Endothelial cell of umbilical vein (primary cell): ENCODE results near the gene ZNF141. TPM values are rescaled to one million over a fixed set of nuclear protein-coding genes. Genes with fewer than 3 reads are reported as not detected.

Experiments
- BruUV-seq: library from RNA; stranded (reverse); fragments of 400-500 nt; replicated peaks from 2 replicates; lab custom pipeline; 2021; lab: Mats Ljungman, UMichigan
- CTCF ChIA-PET: fragments of 300-600, 350-600 bp; sonication (Branson Sonifier 250); formaldehyde crosslinking; loops from one replicate; lab custom pipeline; 2021; ENCODE audit warnings: antibody characterized with exemption, inconsistent platforms; lab: Charles Lee
- POLR2A ChIA-PET: fragments of 300-600, 350-600 bp; sonication (Branson Sonifier 250); formaldehyde crosslinking; loops from one replicate; lab custom pipeline; 2021; ENCODE audit warnings: antibody characterized with exemption, inconsistent platforms; lab: Charles Lee
- DNase-seq: peaks from one replicate; pipeline ENCODE4 v3.0.0-alpha.2; 2011; ENCODE audit warnings: low read depth, low spot score
- FAIRE-seq: peaks from 2 replicates; lab custom pipeline; 2011; peaks lifted over from hg19 to GRCh38; lab: Jason Lieb, UNC
- H2AFZ ChIP-seq: 2 replicates; pipeline ENCODE4 v1.6.0; 2012; ENCODE audit warnings: low read depth, low read length, control low read depth, inconsistent platforms
- H3K27ac ChIP-seq: 2 replicates; pipeline ENCODE4 v1.5.1; 2011; ENCODE audit warnings: low read depth, mild to moderate bottlenecking, control low read depth, low read length, moderate library complexity; ENCODE audit not compliant: insufficient read depth
- H3K27me3 ChIP-seq, 2 experiments: 2 replicates each; pipeline versions ENCODE4 v1.6.0 to v1.6.1; 2011; ENCODE audit warnings: low read length in 2 of 2, mixed read lengths in 1 of 2; ENCODE audit not compliant: control insufficient read depth in 2 of 2, insufficient read depth in 2 of 2
- H3K36me3 ChIP-seq, 2 experiments: 2 replicates in 1 of 2; 3 replicates in 1 of 2; pipeline ENCODE4 v1.5.1; 2011; ENCODE audit warnings: low read length in 2 of 2, mild to moderate bottlenecking in 1 of 2, moderate library complexity in 1 of 2; ENCODE audit not compliant: control insufficient read depth in 2 of 2, insufficient read depth in 2 of 2; ENCODE audit errors: extremely low read depth in 1 of 2
- H3K4me1 ChIP-seq: 3 replicates; pipeline ENCODE4 v1.5.1; 2011; ENCODE audit warnings: mild to moderate bottlenecking, low read length; ENCODE audit not compliant: control insufficient read depth, insufficient read depth; ENCODE audit errors: extremely low read depth
- H3K4me2 ChIP-seq: 2 replicates; pipeline ENCODE4 v1.6.1; 2011; ENCODE audit warnings: low read length, control low read depth, mixed read lengths; ENCODE audit not compliant: insufficient read depth
- H3K4me3 ChIP-seq, 3 experiments: fragments of 200-600 bp in 1 of 3; sonication (generic), shearing (Covaris generic) in 1 of 3; replicated peaks in 1 of 3; 2 replicates each; pipeline ENCODE4 v1.5.1; 2011 to 2016; ENCODE audit warnings: control low read depth in 3 of 3, low read length in 3 of 3, mild to moderate bottlenecking in 2 of 3, inconsistent platforms in 1 of 3, low read depth in 1 of 3, moderate library complexity in 1 of 3; ENCODE audit not compliant: insufficient read depth in 1 of 3
- H3K79me2 ChIP-seq: 2 replicates; pipeline ENCODE4 v1.6.0; 2012; ENCODE audit warnings: low read length, inconsistent platforms; ENCODE audit not compliant: control insufficient read depth, insufficient read depth
- H3K9ac ChIP-seq: replicated peaks from 2 replicates; pipeline ENCODE3; 2011; ENCODE audit warnings: low read length, control low read depth; ENCODE audit not compliant: insufficient read depth; ENCODE audit errors: extremely low read depth
- H3K9me1 ChIP-seq: replicated peaks from 3 replicates; pipeline ENCODE4 v1.6.0; 2011; ENCODE audit warnings: mild to moderate bottlenecking, low read length; ENCODE audit not compliant: control insufficient read depth, insufficient read depth; ENCODE audit errors: extremely low read depth
- H3K9me3 ChIP-seq: replicated peaks from 2 replicates; pipeline ENCODE4 v1.5.1; 2012; ENCODE audit warnings: low read length, inconsistent platforms; ENCODE audit not compliant: control insufficient read depth, insufficient read depth
- H4K20me1 ChIP-seq: replicated peaks from 2 replicates; pipeline ENCODE3; 2011; ENCODE audit warnings: mild to moderate bottlenecking, low read length; ENCODE audit not compliant: control insufficient read depth, insufficient read depth; ENCODE audit errors: extremely low read depth
- CTCF ChIP-seq, 2 donors: IDR thresholded peaks; 1 replicate in 1 of 2; 2 replicates in 1 of 2; pipeline ENCODE4 v1.5.1; 2011; ENCODE audit warnings: low read length in 2 of 2, mild to moderate bottlenecking in 2 of 2, moderate library complexity in 2 of 2, control low read depth in 1 of 2, inconsistent platforms in 1 of 2, low read depth in 1 of 2; ENCODE audit not compliant: insufficient read depth in 1 of 2; ENCODE audit errors: extremely low read depth in 1 of 2
- EZH2 ChIP-seq: IDR thresholded peaks from 2 replicates; pipeline ENCODE4 v1.6.1; 2012; ENCODE audit warnings: borderline replicate concordance, low read depth, mild to moderate bottlenecking, moderate library complexity, low read length, inconsistent platforms; ENCODE audit not compliant: severe bottlenecking
- FOS ChIP-seq: IDR thresholded peaks from 2 replicates; pipeline ENCODE4 v1.6.1; 2011; ENCODE audit warnings: mild to moderate bottlenecking, low read length, moderate library complexity, borderline replicate concordance; ENCODE audit not compliant: insufficient read depth
- GATA2 ChIP-seq: IDR thresholded peaks from 2 replicates; pipeline ENCODE4 v1.7.0; 2011; ENCODE audit warnings: low read depth, mild to moderate bottlenecking, moderate library complexity, mixed read lengths, low read length; ENCODE audit not compliant: insufficient read length, insufficient read depth
- JUN ChIP-seq: IDR thresholded peaks from 2 replicates; pipeline ENCODE4 v1.6.1; 2011; ENCODE audit warnings: borderline replicate concordance, low read depth; ENCODE audit not compliant: insufficient read length, insufficient read depth
- MAX ChIP-seq: IDR thresholded peaks from 2 replicates; pipeline ENCODE4 v1.6.1; 2011; ENCODE audit not compliant: insufficient read depth, insufficient read length
- MYC ChIP-seq: IDR thresholded peaks from one replicate; pipeline ENCODE4 v1.6.1; 2011; ENCODE audit warnings: mild to moderate bottlenecking, low read depth, low read length
- POLR2A ChIP-seq: IDR thresholded peaks from 2 replicates; pipeline ENCODE4 v1.6.1; 2012; ENCODE audit warnings: low read depth, mild to moderate bottlenecking, control low read depth, low read length
- POLR2AphosphoS5 ChIP-seq: IDR thresholded peaks from 2 replicates; pipeline ENCODE4 v1.6.1; 2012; ENCODE audit warnings: low read depth, mild to moderate bottlenecking, control low read depth, low read length, moderate library complexity; ENCODE audit not compliant: insufficient read depth
- dilution Hi-C: fragments of 300-500 bp; cut with MboI; formaldehyde crosslinking; loops from one replicate; pipeline ENCODE4 v1.15.0; 2019; ENCODE audit warnings: low sequenced_read_pairs; ENCODE audit not compliant: extremely low pct_ligation_motif_present
- intact Hi-C: fragments of 100-400 bp; cut with micrococcal nuclease; formaldehyde crosslinking; loops from one replicate; pipeline ENCODE4 v1.10.0; 2022
- polyA plus RNA-seq, 4 experiments: library from polyadenylated mRNA; depleted of rRNA in 3 of 4; stranded (reverse) in 3 of 4; unstranded in 1 of 4; fragments of >200 nt; gene quantifications; 2 replicates each; pipeline versions ENCODE4 v1.2.1 to v1.2.3, GENCODE V29; 2011 to 2012; ENCODE audit warnings: missing spikeins in 1 of 4
- total RNA-seq: library from RNA; stranded (reverse); gene quantifications from 2 replicates; pipeline ENCODE4 v1.2.3, GENCODE V29; 2021

Gene ZNF141
- total and polyA plus RNA-seq, 2 donors (not counting 3 experiments of a cell fraction or from before 2014, with no cell fraction given), result 2.2 to 11.4 TPM

- BruUV-seq, result TSS peak; percentile 22
- intact Hi-C loops (loop anchor here (1.0 to 10.0 kb wide), 5 partner anchors 33 to 337 kb away; partner anchors contain the start of genes ATP5ME, MYL5, PIGG and ZNF721), dilution Hi-C loops (no loop called here)
- H4K20me1 ChIP-seq, result no peaks in the 10 kb centered on the region
- no peaks in the 10 kb centered on the region for H3K9me3 ChIP-seq
- H3K27me3 ChIP-seq, result no peaks in the 10 kb centered on the region
- no peak for TF ChIP-seq CTCF (IDR thresholded peaks at IDR 0.05; ENCODE audit: extremely low read depth in 1 of 2, insufficient read depth in 1 of 2, low read depth in 1 of 2, low read length in 2 of 2)
- TF ChIP-seq JUN, result no peak
- TF ChIP-seq MYC, result no peak
- no peak for TF ChIP-seq GATA2
- TF ChIP-seq FOS, result no peak
- no peak for TF ChIP-seq POLR2A
- no peak for TF ChIP-seq MAX
- no peak for TF ChIP-seq POLR2AphosphoS5
- TF ChIP-seq EZH2, result no peak
- DNase-seq, result no peak
- FAIRE-seq, result no peak
- no peaks in the 10 kb centered on the region for H3K36me3 ChIP-seq
- H3K9ac ChIP-seq, result peak overlapping the region; percentile 53
- H3K79me2 ChIP-seq, result peaks cover 20% of the 10 kb centered on the region
- ChIA-PET POLR2A (no interaction called here), CTCF (no interaction called here)
- H3K4me1 ChIP-seq, result peaks cover 3% of the 10 kb centered on the region
- peak overlapping the region; percentile 1 for H3K27ac ChIP-seq
- no peaks in the 10 kb centered on the region for H3K9me1 ChIP-seq
- peak overlapping the region; percentile 0 to 78 (median 39) for H3K4me3 ChIP-seq
- peak overlapping the region; percentile 4 for H3K4me2 ChIP-seq
- peak overlapping the region; percentile 2 for H2AFZ ChIP-seq
These were observed 531 bp downstream of the ZNF141 start for GRCh38 chr4:337932-338758.
